Hepatocyte (in vitro differentiated cells): ENCODE measurements around the gene SDK1.

ENCODE experiments used
- CTCF ChIP-seq: fragments of 200-600 bp; sonication (generic); IDR thresholded peaks from 2 replicates; pipeline ENCODE4 v1.5.1; 2016; ENCODE audit warnings: antibody characterized with exemption, mild to moderate bottlenecking; ENCODE audit not compliant: poor library complexity
- EZH2 ChIP-seq: fragments of 200-600 bp; sonication (generic); IDR thresholded peaks from 2 replicates; pipeline ENCODE4 v1.6.1; 2016; ENCODE audit warnings: antibody characterized with exemption, mild to moderate bottlenecking, borderline replicate concordance

- TF ChIP-seq CTCF (no peak), EZH2 (no peak)
These were observed 587.0 kb downstream of the SDK1 start for GRCh38 chr7:3888096-3888495.
